ENCODE data around the gene PBX1. TPM values are rescaled to one million over a fixed set of nuclear protein-coding genes. Genes with fewer than 3 reads are reported as not detected.

PBX1 gene
- total and polyA plus RNA-seq, 2 of the 4 experiments (the other 2 are of a cell fraction) = 13.9 to 17.9 TPM

DNA sequence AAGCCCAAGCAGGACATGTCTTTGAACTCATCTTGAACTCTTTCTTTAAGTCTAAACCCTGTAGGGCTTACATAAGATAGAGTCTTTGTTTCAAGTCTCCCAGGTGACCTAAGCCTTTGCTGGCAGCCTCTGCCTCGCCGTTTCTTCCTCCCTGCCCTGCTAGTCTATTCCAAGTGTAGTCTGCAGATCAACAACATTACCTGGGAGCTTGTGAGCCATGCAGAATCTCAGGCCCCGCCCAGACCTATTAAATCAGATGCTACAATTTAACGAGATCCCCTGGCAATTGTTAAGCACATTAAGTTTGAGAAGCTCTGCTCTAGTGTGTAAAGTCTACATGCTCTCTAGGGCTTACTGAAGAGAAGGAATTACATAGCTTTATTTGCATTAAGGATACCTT is 271.6 kb downstream of the PBX1 start:
- no peaks in the 10 kb centered on the region for H3K9me3 ChIP-seq (ENCODE audit: control insufficient read depth, insufficient read depth, low read length)
- H3K56ac ChIP-seq (ENCODE audit: extremely low read depth, insufficient read depth, low read length) = no peak overlapping the region
- H3K79me1 ChIP-seq (ENCODE audit: low read depth in 1 of 2, low read length in 2 of 2) = no peaks in the 10 kb centered on the region
- H3K36me3 ChIP-seq (ENCODE audit: control insufficient read depth, insufficient read depth, low read length) = peaks cover 4% of the 10 kb centered on the region; the same call in 1 of the 2 replicates
- intact Hi-C loops (cut with micrococcal nuclease) = loop anchor here (1.0 kb wide), 1 partner anchor 35 kb away; no protein-coding TSS in a partner anchor
- no peaks in the 10 kb centered on the region for H3K27me3 ChIP-seq (ENCODE audit: control insufficient read depth, insufficient read depth, low read length)
- H4K5ac ChIP-seq (ENCODE audit: low read depth, low read length) = no peak overlapping the region
- H3K4ac ChIP-seq (ENCODE audit: low read depth, low read length) = no peak overlapping the region
- H4K8ac ChIP-seq (ENCODE audit: low read depth in 2 of 2, low read length in 2 of 2) = no peak overlapping the region
- no peak overlapping the region for H3K4me2 ChIP-seq (ENCODE audit: low read depth, low read length)
- POLR2A ChIA-PET (ENCODE audit: unreplicated experiment) = no interaction called here
- H3K23ac ChIP-seq (ENCODE audit: low read depth, low read length) = no peak overlapping the region
- H3K4me1 ChIP-seq (ENCODE audit: control insufficient read depth, insufficient read depth, low read length) = 0 out of 2 replicates have a peak, but pooled peaks cover 2% of the 10 kb centered on the region
- BruUV-seq (replicated peaks) = no TSS peak
- no peaks in the 10 kb centered on the region for H4K20me1 ChIP-seq (ENCODE audit: insufficient read depth, low read length)
- dilution Hi-C loops (cut with HindIII; ENCODE audit: low sequenced_read_pairs, unreplicated experiment) = no loop called here
- CTCF ChIA-PET = interaction anchor here (0.6 kb wide), 1 partner anchor 106 kb away, joined by 4 read pairs; no protein-coding TSS in a partner anchor
- no peak overlapping the region for H3K4me3 ChIP-seq (ENCODE audit: insufficient read depth, low read depth, low read length)
- DNase-seq (no peak), ATAC-seq (ENCODE audit: low read depth) (no peak)
- H2BK20ac ChIP-seq (ENCODE audit: low read depth, low read length) = no peak overlapping the region
- H4K91ac ChIP-seq (ENCODE audit: insufficient read depth, low read depth, low read length) = no peak overlapping the region
- no peak overlapping the region for H2AFZ ChIP-seq (replicated peaks; ENCODE audit: low read length, poor library complexity)
- H2BK15ac ChIP-seq (ENCODE audit: low read depth, low read length) = no peak overlapping the region
- no peak overlapping the region for H3K14ac ChIP-seq (replicated peaks; ENCODE audit: low read depth, low read length)
- H3K18ac ChIP-seq (ENCODE audit: low read depth, low read length) = no peak overlapping the region
- WGBS, 2 experiments (ENCODE audit: extremely low coverage in 2 of 2, insufficient read length in 1 of 2) = no CpG with 5 or more reads among the region's 4 CpGs
- H3K9me1 ChIP-seq (ENCODE audit: insufficient read depth, low read length) = no peaks in the 10 kb centered on the region
- TF ChIP-seq BHLHE40 (IDR thresholded peaks at IDR 0.05; ENCODE audit: low read depth, low read length) (no peak), RFX5 (IDR thresholded peaks at IDR 0.05; ENCODE audit: low read depth, low read length) (no peak), NFE2L2 (IDR thresholded peaks at IDR 0.05; ENCODE audit: low read depth, low read length) (no peak), CEBPB (IDR thresholded peaks at IDR 0.05; ENCODE audit: low read depth, low read length) (no peak), MXI1 (IDR thresholded peaks at IDR 0.05; ENCODE audit: borderline replicate concordance, low read depth, low read length) (no peak), SMC3 (IDR thresholded peaks at IDR 0.05; ENCODE audit: low read depth, low read length) (no peak), CHD1 (IDR thresholded peaks at IDR 0.05; ENCODE audit: low read depth, low read length) (no peak), MAZ (IDR thresholded peaks at IDR 0.05; ENCODE audit: borderline replicate concordance, low read depth, low read length) (no peak), MAFK (IDR thresholded peaks at IDR 0.05; ENCODE audit: low read depth, low read length) (no peak), FOS (IDR thresholded peaks at IDR 0.05; ENCODE audit: low read depth, low read length) (no peak), RCOR1 (IDR thresholded peaks at IDR 0.05; ENCODE audit: insufficient replicate concordance, low read length) (no peak)
- TF ChIP-seq, protein P1, sequence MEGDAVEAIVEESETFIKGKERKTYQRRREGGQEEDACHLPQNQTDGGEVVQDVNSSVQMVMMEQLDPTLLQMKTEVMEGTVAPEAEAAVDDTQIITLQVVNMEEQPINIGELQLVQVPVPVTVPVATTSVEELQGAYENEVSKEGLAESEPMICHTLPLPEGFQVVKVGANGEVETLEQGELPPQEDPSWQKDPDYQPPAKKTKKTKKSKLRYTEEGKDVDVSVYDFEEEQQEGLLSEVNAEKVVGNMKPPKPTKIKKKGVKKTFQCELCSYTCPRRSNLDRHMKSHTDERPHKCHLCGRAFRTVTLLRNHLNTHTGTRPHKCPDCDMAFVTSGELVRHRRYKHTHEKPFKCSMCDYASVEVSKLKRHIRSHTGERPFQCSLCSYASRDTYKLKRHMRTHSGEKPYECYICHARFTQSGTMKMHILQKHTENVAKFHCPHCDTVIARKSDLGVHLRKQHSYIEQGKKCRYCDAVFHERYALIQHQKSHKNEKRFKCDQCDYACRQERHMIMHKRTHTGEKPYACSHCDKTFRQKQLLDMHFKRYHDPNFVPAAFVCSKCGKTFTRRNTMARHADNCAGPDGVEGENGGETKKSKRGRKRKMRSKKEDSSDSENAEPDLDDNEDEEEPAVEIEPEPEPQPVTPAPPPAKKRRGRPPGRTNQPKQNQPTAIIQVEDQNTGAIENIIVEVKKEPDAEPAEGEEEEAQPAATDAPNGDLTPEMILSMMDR (conservative IDR thresholded peaks at IDR 0.05; ENCODE audit: low read depth, low read length) = no peak
- TF ChIP-seq, protein P2, sequence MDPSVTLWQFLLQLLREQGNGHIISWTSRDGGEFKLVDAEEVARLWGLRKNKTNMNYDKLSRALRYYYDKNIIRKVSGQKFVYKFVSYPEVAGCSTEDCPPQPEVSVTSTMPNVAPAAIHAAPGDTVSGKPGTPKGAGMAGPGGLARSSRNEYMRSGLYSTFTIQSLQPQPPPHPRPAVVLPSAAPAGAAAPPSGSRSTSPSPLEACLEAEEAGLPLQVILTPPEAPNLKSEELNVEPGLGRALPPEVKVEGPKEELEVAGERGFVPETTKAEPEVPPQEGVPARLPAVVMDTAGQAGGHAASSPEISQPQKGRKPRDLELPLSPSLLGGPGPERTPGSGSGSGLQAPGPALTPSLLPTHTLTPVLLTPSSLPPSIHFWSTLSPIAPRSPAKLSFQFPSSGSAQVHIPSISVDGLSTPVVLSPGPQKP (IDR thresholded peaks at IDR 0.05; ENCODE audit: borderline replicate concordance, low read depth, low read length) = no peak
- TF ChIP-seq, protein P3, sequence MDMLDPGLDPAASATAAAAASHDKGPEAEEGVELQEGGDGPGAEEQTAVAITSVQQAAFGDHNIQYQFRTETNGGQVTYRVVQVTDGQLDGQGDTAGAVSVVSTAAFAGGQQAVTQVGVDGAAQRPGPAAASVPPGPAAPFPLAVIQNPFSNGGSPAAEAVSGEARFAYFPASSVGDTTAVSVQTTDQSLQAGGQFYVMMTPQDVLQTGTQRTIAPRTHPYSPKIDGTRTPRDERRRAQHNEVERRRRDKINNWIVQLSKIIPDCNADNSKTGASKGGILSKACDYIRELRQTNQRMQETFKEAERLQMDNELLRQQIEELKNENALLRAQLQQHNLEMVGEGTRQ (IDR thresholded peaks at IDR 0.05; ENCODE audit: low read depth, low read length) = no peak
- no peak overlapping the region for H2BK5ac ChIP-seq (ENCODE audit: low read depth, low read length, poor library complexity, severe bottlenecking)
- H3K9ac ChIP-seq (ENCODE audit: low read depth, low read length) = no peak overlapping the region
- in situ Hi-C loops (cut with MboI; ENCODE audit: low sequenced_read_pairs) = no loop called here
- H2AK9ac ChIP-seq (replicated peaks; ENCODE audit: low read depth, low read length, poor library complexity) = no peak overlapping the region
- no peak overlapping the region for H2BK120ac ChIP-seq (ENCODE audit: low read depth, low read length)
- no peak overlapping the region for H3K27ac ChIP-seq (ENCODE audit: insufficient read depth, low read length)
- no peak overlapping the region for H2AK5ac ChIP-seq (ENCODE audit: low read depth, low read length)
